Caki2 (cell line): ENCODE results near the gene DENND5B. TPM values are rescaled to one million over a fixed set of nuclear protein-coding genes. Genes with fewer than 3 reads are reported as not detected.
"Not testable (repeated sequence)": the region's sequence is repeated elsewhere in the genome, so short reads cannot be mapped to it uniquely, and the experiment has no call there.

ENCODE experiments used
- DNase-seq: peaks from one replicate; pipeline ENCODE4 v3.0.0-alpha.2; 2015; ENCODE audit warnings: low read depth
- in situ Hi-C: cut with HindIII; loops from 2 replicates; pipeline ENCODE4 v1.10.0; 2016; ENCODE audit warnings: low sequenced_read_pairs, low pct_unique_long_range_greater_than_20kb, mixed read lengths
- total RNA-seq: library from RNA; depleted of rRNA; stranded (reverse); fragments of >200 nt; shearing (Covaris generic); gene quantifications from 2 replicates; pipeline ENCODE4 v1.2.3, GENCODE V29; 2014; ENCODE audit warnings: low replicate concordance; rRNA removed

Gene DENND5B
- 8.3 and 27.7 TPM in 2 replicates for total RNA-seq

GRCh38 chr12:31590642-31591379 is at the start of gene DENND5B:
TSS of gene DENND5B (minus strand) at chr12:31591136. CDS start at chr12:31590832, 304 bp downstream.
- in situ Hi-C loops, result no loop called here
- peak; percentile 51 for DNase-seq

GRCh38 chr12:31634620-31635019 is 43.7 kb upstream of the DENND5B start:
- in situ Hi-C loops, result no loop called here
- no peak for DNase-seq

- in situ Hi-C loops, result no loop called here
- DNase-seq, result no peak
Observed at GRCh38 chr12:31633464-31633863, 42.5 kb upstream of the DENND5B start.

- in situ Hi-C loops, result no loop called here
- no peak for DNase-seq
Observed at GRCh38 chr12:31631809-31632208, 40.9 kb upstream of the DENND5B start.

GRCh38 chr12:31631023-31631724 is 40.2 kb upstream of the DENND5B start:
- no peak for DNase-seq
- in situ Hi-C loops, result no loop called here

- DNase-seq, result no peak
- in situ Hi-C loops, result no loop called here
Observed at GRCh38 chr12:31629756-31630732, 39.1 kb upstream of the DENND5B start.

GRCh38 chr12:31627456-31628054 is 36.6 kb upstream of the DENND5B start:
- DNase-seq, result no peak
- in situ Hi-C loops, result no loop called here

GRCh38 chr12:31626270-31626995 is 35.5 kb upstream of the DENND5B start:
- in situ Hi-C loops, result no loop called here
- no peak for DNase-seq

GRCh38 chr12:31622038-31622437 is 31.1 kb upstream of the DENND5B start:
- in situ Hi-C loops, result no loop called here
- DNase-seq, result no peak

- no peak for DNase-seq
- in situ Hi-C loops, result no loop called here
Observed at GRCh38 chr12:31620311-31620710, 29.4 kb upstream of the DENND5B start.

- in situ Hi-C loops, result no loop called here
- DNase-seq, result no peak
Observed at GRCh38 chr12:31618228-31619025, 27.5 kb upstream of the DENND5B start.

- in situ Hi-C loops, result no loop called here
- DNase-seq, result no peak
Observed at GRCh38 chr12:31612819-31613218, 21.9 kb upstream of the DENND5B start.

- DNase-seq, in situ Hi-C loops: not testable (repeated sequence)
Observed at GRCh38 chr12:31608299-31608698, 17.4 kb upstream of the DENND5B start.

GRCh38 chr12:31605531-31605930 is 14.6 kb upstream of the DENND5B start:
- in situ Hi-C loops, result no loop called here
- DNase-seq, result no peak

GRCh38 chr12:31603546-31604009 is 12.6 kb upstream of the DENND5B start:
- in situ Hi-C loops, result no loop called here
- DNase-seq, result no peak

- DNase-seq, result no peak
- in situ Hi-C loops, result no loop called here
Observed at GRCh38 chr12:31600750-31601149, 9.8 kb upstream of the DENND5B start.

- in situ Hi-C loops, result no loop called here
- no peak for DNase-seq
Observed at GRCh38 chr12:31600252-31600651, 9.3 kb upstream of the DENND5B start.
